NCI-H510A (cell line): ENCODE data around the gene BHLHE41.

Source experiments
- DNase-seq: peaks from one replicate; lab custom pipeline; 2025; lab: John Stamatoyannopoulos, UW

Gene BHLHE41

GRCh38 chr12:26134540-26134939, 9.7 kb upstream of the BHLHE41 start:
- DNase-seq = peak; percentile 54

GRCh38 chr12:26133521-26133920, 8.7 kb upstream of the BHLHE41 start:
- no peak for DNase-seq

GRCh38 chr12:26132866-26133265, 8.0 kb upstream of the BHLHE41 start:
- no peak for DNase-seq

- no peak for DNase-seq
Measured at GRCh38 chr12:26131936-26132335, 7.1 kb upstream of the BHLHE41 start.

- no peak for DNase-seq
Measured at GRCh38 chr12:26130728-26131127, 5.9 kb upstream of the BHLHE41 start.

- no peak for DNase-seq
Measured at GRCh38 chr12:26128168-26128567, 3.3 kb upstream of the BHLHE41 start.

- DNase-seq = no peak
Measured at GRCh38 chr12:26127404-26127803, 2.6 kb upstream of the BHLHE41 start.

GRCh38 chr12:26126340-26127284, 1.8 kb upstream of the BHLHE41 start:
- peak; percentile 80 for DNase-seq

- DNase-seq = peak; percentile 59
Measured at GRCh38 chr12:26125400-26126339, 833 bp upstream of the BHLHE41 start.

- no peak for DNase-seq
Measured at GRCh38 chr12:26123482-26123980, 1.3 kb downstream of the BHLHE41 start.

- peak; percentile 50 for DNase-seq
Measured at GRCh38 chr12:26122681-26123481, 2.0 kb downstream of the BHLHE41 start.

GRCh38 chr12:26122061-26122680, 2.7 kb downstream of the BHLHE41 start:
- DNase-seq = peak; percentile 50

- no peak for DNase-seq
Measured at GRCh38 chr12:26121323-26122060, 3.3 kb downstream of the BHLHE41 start.

GRCh38 chr12:26120561-26121274, 4.1 kb downstream of the BHLHE41 start:
- DNase-seq = no peak

GRCh38 chr12:26119391-26119989, 5.3 kb downstream of the BHLHE41 start:
- peak; percentile 21 for DNase-seq

GRCh38 chr12:26118308-26118707, 6.5 kb downstream of the BHLHE41 start:
- no peak for DNase-seq

GRCh38 chr12:26116829-26117715, 7.8 kb downstream of the BHLHE41 start:
- no peak for DNase-seq

- DNase-seq = no peak
Measured at GRCh38 chr12:26114720-26115401, 10.0 kb downstream of the BHLHE41 start.
